Large intestine (tissue), 12 donors: Measurements from ENCODE around the gene TRMT1L. TPM values are rescaled to one million over a fixed set of nuclear protein-coding genes. Genes with fewer than 3 reads are reported as not detected.
A peak's percentile ranks its signal among the peaks of the same experiment; 100 is the strongest.
"Not testable (repeated sequence)": the region's sequence is repeated elsewhere in the genome, so short reads cannot be mapped to it uniquely, and the experiment has no call there.

Experiments
- DNase-seq, 2 donors: peaks; one replicate each; pipeline versions ENCODE4 v3.0.0 to v3.0.0-alpha.2; 2013
- H3K27ac ChIP-seq: one replicate; pipeline ENCODE4 v1.5.1; 2013; ENCODE audit warnings: low read length
- H3K27me3 ChIP-seq: 2 replicates; pipeline ENCODE4 v1.6.1; 2013; ENCODE audit warnings: low read length; ENCODE audit not compliant: control insufficient read depth, insufficient read depth
- H3K36me3 ChIP-seq: 2 replicates; pipeline ENCODE4 v1.6.1; 2013; ENCODE audit warnings: low read length; ENCODE audit not compliant: control insufficient read depth, insufficient read depth
- H3K4me1 ChIP-seq: one replicate; pipeline ENCODE4 v1.6.1; 2013; ENCODE audit warnings: low read length; ENCODE audit not compliant: control insufficient read depth, insufficient read depth
- H3K4me3 ChIP-seq: one replicate; pipeline ENCODE4 v1.5.1; 2013; ENCODE audit warnings: low read length
- H3K9me3 ChIP-seq: one replicate; pipeline ENCODE4 v1.6.1; 2013; ENCODE audit warnings: mild to moderate bottlenecking, low read depth, low read length, moderate library complexity; ENCODE audit not compliant: control insufficient read depth
- WGBS: methylation state at CpG from one replicate; pipeline ENCODE4 v1.1.5; 2013; ENCODE audit warnings: low lambda C conversion rate; ENCODE audit not compliant: insufficient coverage; 5-methylcytosine and 5-hydroxymethylcytosine counted together
- long read RNA-seq, 11 donors: transcript quantifications; one replicate each; lab custom pipeline, GENCODE V29; 2026
- polyA plus RNA-seq: library from polyadenylated mRNA; unstranded; fragments of 120-200 nt; gene quantifications from one replicate; pipeline ENCODE4 v1.2.1, GENCODE V29; 2013

Gene TRMT1L, protein sequence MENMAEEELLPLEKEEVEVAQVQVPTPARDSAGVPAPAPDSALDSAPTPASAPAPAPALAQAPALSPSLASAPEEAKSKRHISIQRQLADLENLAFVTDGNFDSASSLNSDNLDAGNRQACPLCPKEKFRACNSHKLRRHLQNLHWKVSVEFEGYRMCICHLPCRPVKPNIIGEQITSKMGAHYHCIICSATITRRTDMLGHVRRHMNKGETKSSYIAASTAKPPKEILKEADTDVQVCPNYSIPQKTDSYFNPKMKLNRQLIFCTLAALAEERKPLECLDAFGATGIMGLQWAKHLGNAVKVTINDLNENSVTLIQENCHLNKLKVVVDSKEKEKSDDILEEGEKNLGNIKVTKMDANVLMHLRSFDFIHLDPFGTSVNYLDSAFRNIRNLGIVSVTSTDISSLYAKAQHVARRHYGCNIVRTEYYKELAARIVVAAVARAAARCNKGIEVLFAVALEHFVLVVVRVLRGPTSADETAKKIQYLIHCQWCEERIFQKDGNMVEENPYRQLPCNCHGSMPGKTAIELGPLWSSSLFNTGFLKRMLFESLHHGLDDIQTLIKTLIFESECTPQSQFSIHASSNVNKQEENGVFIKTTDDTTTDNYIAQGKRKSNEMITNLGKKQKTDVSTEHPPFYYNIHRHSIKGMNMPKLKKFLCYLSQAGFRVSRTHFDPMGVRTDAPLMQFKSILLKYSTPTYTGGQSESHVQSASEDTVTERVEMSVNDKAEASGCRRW
- 15.9 TPM for polyA plus RNA-seq
- long read RNA-seq, donor 1, full-length matches to known transcripts, result 1 of 1 reads
- long read RNA-seq, donor 1, partial matches to known transcripts, result 0 of 1 reads
- long read RNA-seq, donor 1, other reads (novel, unspliced or antisense), result 0 of 1 reads
- long read RNA-seq, donor 2, full-length matches to known transcripts, result 1 of 1 reads
- long read RNA-seq, donor 2, partial matches to known transcripts, result 0 of 1 reads
- long read RNA-seq, donor 2, other reads (novel, unspliced or antisense), result 0 of 1 reads
- long read RNA-seq, donor 3, result 0 reads
- long read RNA-seq, donor 4, result 0 reads
- long read RNA-seq, donor 5, full-length matches to known transcripts, result 5 of 5 reads
- long read RNA-seq, donor 5, partial matches to known transcripts, result 0 of 5 reads
- long read RNA-seq, donor 5, other reads (novel, unspliced or antisense), result 0 of 5 reads
- long read RNA-seq, donor 6, full-length matches to known transcripts, result 4 of 4 reads
- long read RNA-seq, donor 6, partial matches to known transcripts, result 0 of 4 reads
- long read RNA-seq, donor 6, other reads (novel, unspliced or antisense), result 0 of 4 reads
- long read RNA-seq, donor 7, result 0 reads
- long read RNA-seq, donor 8, full-length matches to known transcripts, result 2 of 2 reads
- long read RNA-seq, donor 8, partial matches to known transcripts, result 0 of 2 reads
- long read RNA-seq, donor 8, other reads (novel, unspliced or antisense), result 0 of 2 reads
- long read RNA-seq, donor 9, result 0 reads
- long read RNA-seq, donor 10, full-length matches to known transcripts, result 1 of 1 reads
- long read RNA-seq, donor 10, partial matches to known transcripts, result 0 of 1 reads
- long read RNA-seq, donor 10, other reads (novel, unspliced or antisense), result 0 of 1 reads
- long read RNA-seq, donor 11, full-length matches to known transcripts, result 2 of 2 reads
- long read RNA-seq, donor 11, partial matches to known transcripts, result 0 of 2 reads
- long read RNA-seq, donor 11, other reads (novel, unspliced or antisense), result 0 of 2 reads

DNA sequence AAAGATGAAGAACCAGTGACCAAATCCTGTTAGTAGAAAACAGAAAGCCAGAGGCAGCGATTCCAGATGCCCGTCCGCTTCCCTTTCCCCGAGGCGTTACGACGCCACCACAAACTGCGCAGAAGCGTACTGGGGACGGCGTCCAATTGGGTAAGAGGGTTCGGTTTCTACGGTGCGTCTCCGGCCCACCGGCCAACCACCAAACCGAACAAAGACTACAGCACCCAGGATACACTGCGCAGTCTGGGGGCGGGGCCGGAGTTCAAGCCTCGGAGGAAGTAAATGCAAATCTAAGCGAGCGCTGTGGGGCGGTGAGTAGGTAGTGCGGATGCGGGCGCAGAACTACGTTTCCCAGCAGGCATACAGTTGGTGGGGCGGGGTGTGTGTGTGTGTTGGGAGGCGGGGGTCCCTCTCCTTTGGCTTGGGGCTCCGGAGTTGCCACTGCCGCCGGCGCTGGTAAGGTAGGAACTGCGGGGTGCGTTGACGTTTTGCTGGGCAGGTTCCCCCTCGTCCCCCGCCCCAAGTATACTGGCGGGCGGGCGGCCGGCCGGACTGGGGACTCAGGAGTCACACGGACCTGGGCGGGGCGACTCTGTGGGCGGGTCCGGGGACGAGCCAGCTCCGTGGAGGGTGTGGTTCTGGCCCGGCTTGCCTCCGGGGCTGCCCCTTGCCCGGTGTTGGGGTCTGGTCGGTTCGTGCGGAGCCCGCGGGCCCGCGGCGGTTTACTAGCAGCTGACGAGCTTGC is at the start of gene TRMT1L, which contains the start of gene SWT1:
Gene TRMT1L, minus strand, starts transcription at position 100 of the 745 bp plus-strand sequence. CDS start 241 bp downstream, outside the sequence.
Gene SWT1, plus strand, starts transcription at position 314 of the 745 bp plus-strand sequence. CDS start 3,675 bp downstream, outside the sequence.
- Histone ChIP-seq H3K27ac (peak within 1 kb of the TSS; percentile 98), H3K27me3 (no peaks in the 10 kb centered on the region), H3K9me3 (no peaks in the 10 kb centered on the region), H3K36me3 (peaks cover 5% of the 10 kb centered on the region), H3K4me3 (peak within 1 kb of the TSS; percentile 90), H3K4me1 (peaks cover 11% of the 10 kb centered on the region)
- peak; percentile 100 for DNase-seq
- WGBS, result no CpG with 5 or more reads among the region's 63 CpGs

- DNase-seq, result no peak
- H3K36me3 ChIP-seq, result peaks cover 2% of the 10 kb centered on the region
- no peak overlapping the region for H3K27ac ChIP-seq
- no CpG with 5 or more reads among the region's 8 CpGs for whole genome bisulfite sequencing
- H3K4me1 ChIP-seq, result no peaks in the 10 kb centered on the region
- H3K9me3 ChIP-seq, result no peaks in the 10 kb centered on the region
- H3K27me3 ChIP-seq, result no peaks in the 10 kb centered on the region
- no peak overlapping the region for H3K4me3 ChIP-seq
Observed at GRCh38 chr1:185200889-185201288, 44.1 kb upstream of the TRMT1L start.

GRCh38 chr1:185198712-185199111 is 42.0 kb upstream of the TRMT1L start:
- no CpG with 5 or more reads among the region's 4 CpGs for WGBS
- H3K27me3 ChIP-seq, H3K36me3 ChIP-seq, H3K4me3 ChIP-seq, H3K4me1 ChIP-seq, DNase-seq, H3K9me3 ChIP-seq, H3K27ac ChIP-seq: not testable (repeated sequence)

DNA sequence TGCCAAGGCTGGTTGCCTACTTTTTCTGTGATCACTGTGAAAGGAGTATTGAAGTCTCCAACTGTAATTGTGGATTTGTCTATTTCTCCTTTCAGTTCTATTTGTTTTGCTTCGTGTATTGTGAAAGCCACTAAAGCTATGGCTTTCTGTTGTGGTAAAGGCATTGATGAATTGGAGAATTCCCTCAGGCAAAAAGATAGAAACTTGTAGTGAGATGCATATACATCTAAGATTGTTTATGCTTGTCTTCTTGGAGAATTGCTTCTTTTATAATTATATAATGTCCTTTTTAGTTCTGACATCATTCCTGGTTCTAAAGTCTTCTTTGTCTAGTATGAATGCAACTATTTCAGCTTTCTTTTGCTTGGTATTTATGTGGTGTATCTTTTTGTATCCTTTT is 37.0 kb upstream of the TRMT1L start:
- Histone ChIP-seq H3K4me3 (no peak overlapping the region), H3K4me1 (no peaks in the 10 kb centered on the region), H3K9me3 (no peaks in the 10 kb centered on the region), H3K27ac (no peak overlapping the region), H3K36me3 (peaks cover 2% of the 10 kb centered on the region), H3K27me3 (no peaks in the 10 kb centered on the region)
- no peak for DNase-seq
- 100% methylated on average over 1 of the region's 1 CpG for WGBS

- H3K4me3 ChIP-seq, result no peak overlapping the region
- peaks cover 17% of the 10 kb centered on the region for H3K36me3 ChIP-seq
- no peak overlapping the region for H3K27ac ChIP-seq
- H3K4me1 ChIP-seq, result no peaks in the 10 kb centered on the region
- DNase-seq, result peak; percentile 31 to 45
- 20% methylated on average over 1 of the region's 5 CpGs for WGBS
- no peaks in the 10 kb centered on the region for H3K9me3 ChIP-seq
- H3K27me3 ChIP-seq, result no peaks in the 10 kb centered on the region
Observed at GRCh38 chr1:185170291-185170848, 13.6 kb upstream of the TRMT1L start.

- H3K4me3 ChIP-seq, result no peak overlapping the region
- no peaks in the 10 kb centered on the region for H3K27me3 ChIP-seq
- H3K9me3 ChIP-seq, result no peaks in the 10 kb centered on the region
- H3K27ac ChIP-seq, result no peak overlapping the region
- no CpG with 5 or more reads among the region's 1 CpG for WGBS
- no peak for DNase-seq
- peaks cover 22% of the 10 kb centered on the region for H3K36me3 ChIP-seq
- no peaks in the 10 kb centered on the region for H3K4me1 ChIP-seq
Observed at GRCh38 chr1:185166106-185166505, 9.4 kb upstream of the TRMT1L start.

GRCh38 chr1:185162491-185162890 is 5.7 kb upstream of the TRMT1L start:
- WGBS, result 100% methylated on average over 3 of the region's 4 CpGs
- no peak overlapping the region for H3K27ac ChIP-seq
- no peaks in the 10 kb centered on the region for H3K27me3 ChIP-seq
- no peaks in the 10 kb centered on the region for H3K9me3 ChIP-seq
- DNase-seq, result no peak
- H3K36me3 ChIP-seq, result peaks cover 23% of the 10 kb centered on the region
- H3K4me1 ChIP-seq, result peaks cover 3% of the 10 kb centered on the region
- no peak overlapping the region for H3K4me3 ChIP-seq

DNA sequence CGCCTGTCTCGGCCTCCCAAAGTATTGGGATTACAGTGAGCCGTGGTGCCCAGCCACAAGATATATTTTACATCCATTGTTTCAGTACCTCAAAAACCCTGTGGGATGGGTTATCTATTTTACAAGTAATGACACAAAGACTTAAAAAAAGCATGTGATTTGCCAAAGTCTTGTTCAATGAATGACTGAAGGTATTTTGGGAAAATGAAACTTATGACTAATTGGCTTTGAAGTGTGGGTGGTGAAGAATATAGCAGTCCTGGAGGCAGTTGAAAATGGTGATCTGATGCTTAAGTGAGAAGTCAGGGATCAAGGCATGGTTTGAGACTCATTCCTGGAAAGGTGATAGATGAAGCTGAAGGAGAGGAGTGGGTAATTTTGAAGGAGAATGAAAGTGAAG is 3.2 kb upstream of the TRMT1L start:
- H3K27ac ChIP-seq, result no peak overlapping the region
- no peaks in the 10 kb centered on the region for H3K27me3 ChIP-seq
- WGBS, result no CpG with 5 or more reads among the region's 3 CpGs
- peaks cover 12% of the 10 kb centered on the region for H3K36me3 ChIP-seq
- no peaks in the 10 kb centered on the region for H3K9me3 ChIP-seq
- DNase-seq, result no peak
- H3K4me1 ChIP-seq, result peaks cover 7% of the 10 kb centered on the region
- no peak overlapping the region for H3K4me3 ChIP-seq

GRCh38 chr1:185158800-185159199 is 2.0 kb upstream of the TRMT1L start:
- no CpG with 5 or more reads among the region's 2 CpGs for WGBS
- peak in 1 of 2 donors; percentile 52 for DNase-seq
- Histone ChIP-seq H3K27ac (no peak overlapping the region), H3K36me3 (peaks cover 8% of the 10 kb centered on the region), H3K4me3 (no peak overlapping the region), H3K27me3 (no peaks in the 10 kb centered on the region), H3K4me1 (peaks cover 11% of the 10 kb centered on the region), H3K9me3 (no peaks in the 10 kb centered on the region)
